ENCODE measurements around the gene TBXAS1. TPM values are rescaled to one million over a fixed set of nuclear protein-coding genes. Genes with fewer than 3 reads are reported as not detected.

TBXAS1 gene
- total RNA-seq, 1 experiment from 2014 or later, result 2.3 TPM

DNA sequence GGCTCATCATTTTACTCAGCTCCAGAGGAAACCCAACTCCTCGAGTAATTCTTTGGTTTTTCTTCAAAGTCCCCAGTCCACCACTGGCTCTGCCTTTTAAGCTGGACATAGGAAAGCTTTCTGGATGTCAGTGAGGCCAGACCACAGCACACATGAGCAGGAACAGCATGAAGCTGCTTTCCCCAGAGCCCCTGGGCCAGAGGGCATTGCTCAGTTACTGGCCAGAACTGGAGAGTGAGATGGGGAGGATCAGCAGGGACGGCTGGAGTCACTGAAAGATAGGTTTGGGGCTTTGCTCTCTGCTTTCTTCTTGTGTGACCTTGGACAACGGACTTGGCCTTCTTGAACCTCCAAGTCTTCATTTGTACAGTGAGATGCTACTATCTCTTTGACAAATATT is 190.5 kb downstream of the TBXAS1 start:
- H3K9me3 Mint-ChIP-seq, result no peaks in the 10 kb centered on the region
- DNase-seq (ENCODE audit: low spot score), result no peak
- no peak overlapping the region for H3K27ac Mint-ChIP-seq
- ATAC-seq, result no peak
- POLR2A ChIA-PET, result no interaction called here
- H3K4me1 Mint-ChIP-seq, result no peaks in the 10 kb centered on the region
- no peak for TF ChIP-seq MXD4 (CRISPR knock-in tag; IDR thresholded peaks at IDR 0.05; ENCODE audit: borderline replicate concordance)
- TF ChIP-seq, protein P1, sequence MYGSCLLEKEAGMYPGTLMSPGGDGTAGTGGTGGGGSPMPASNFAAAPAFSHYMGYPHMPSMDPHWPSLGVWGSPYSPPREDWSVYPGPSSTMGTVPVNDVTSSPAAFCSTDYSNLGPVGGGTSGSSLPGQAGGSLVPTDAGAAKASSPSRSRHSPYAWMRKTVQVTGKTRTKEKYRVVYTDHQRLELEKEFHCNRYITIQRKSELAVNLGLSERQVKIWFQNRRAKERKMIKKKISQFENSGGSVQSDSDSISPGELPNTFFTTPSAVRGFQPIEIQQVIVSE (CRISPR knock-in tag; IDR thresholded peaks at IDR 0.05; ENCODE audit: borderline replicate concordance), result no peak
- no peak for TF ChIP-seq JUN (CRISPR knock-in tag; IDR thresholded peaks at IDR 0.05)
- no peak for TF ChIP-seq FOXJ3 (CRISPR knock-in tag; IDR thresholded peaks at IDR 0.05; ENCODE audit: borderline replicate concordance)
- CTCF ChIA-PET, result interaction anchor here (1.2 kb wide), 1 partner anchor 14 kb away, joined by 5 read pairs; no protein-coding TSS in a partner anchor
- no peaks in the 10 kb centered on the region for H3K36me3 Mint-ChIP-seq
- no peak overlapping the region for H3K4me3 Mint-ChIP-seq
- H3K27me3 Mint-ChIP-seq (ENCODE audit: low read depth), result no peaks in the 10 kb centered on the region

DNA sequence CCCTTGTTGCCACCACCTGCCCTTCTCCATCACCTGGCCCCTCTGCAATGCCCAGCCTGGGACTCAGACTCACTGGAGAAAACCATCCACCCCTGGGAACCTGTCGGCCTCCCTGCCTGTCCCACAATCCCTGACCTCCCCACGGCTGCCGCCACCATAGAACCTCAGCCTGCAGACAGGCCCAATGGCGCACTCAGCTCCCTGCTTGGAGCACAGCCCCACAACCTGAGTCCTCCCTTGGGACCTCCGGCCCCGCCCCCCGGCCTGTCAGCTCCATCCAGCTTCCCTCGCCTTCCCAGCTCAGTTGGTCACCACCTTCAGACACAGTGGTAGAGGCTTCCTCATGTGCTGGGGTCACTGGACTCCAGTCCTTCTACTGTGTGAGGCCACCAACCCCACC is 192.5 kb downstream of the TBXAS1 start:
- Mint-ChIP-seq H3K27ac (no peak overlapping the region), H3K27me3 (ENCODE audit: low read depth) (no peaks in the 10 kb centered on the region), H3K4me3 (no peak overlapping the region), H3K4me1 (no peaks in the 10 kb centered on the region), H3K9me3 (no peaks in the 10 kb centered on the region), H3K36me3 (no peaks in the 10 kb centered on the region)
- TF ChIP-seq, protein P2, sequence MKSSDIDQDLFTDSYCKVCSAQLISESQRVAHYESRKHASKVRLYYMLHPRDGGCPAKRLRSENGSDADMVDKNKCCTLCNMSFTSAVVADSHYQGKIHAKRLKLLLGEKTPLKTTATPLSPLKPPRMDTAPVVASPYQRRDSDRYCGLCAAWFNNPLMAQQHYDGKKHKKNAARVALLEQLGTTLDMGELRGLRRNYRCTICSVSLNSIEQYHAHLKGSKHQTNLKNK (CRISPR knock-in tag; IDR thresholded peaks at IDR 0.05), result no peak
- ChIA-PET POLR2A (no interaction called here), CTCF (interaction anchor here (1.3 kb wide), 1 partner anchor 16 kb away, joined by 4 read pairs; no protein-coding TSS in a partner anchor)
- DNase-seq (ENCODE audit: low spot score) (no peak), ATAC-seq (no peak)

DNA sequence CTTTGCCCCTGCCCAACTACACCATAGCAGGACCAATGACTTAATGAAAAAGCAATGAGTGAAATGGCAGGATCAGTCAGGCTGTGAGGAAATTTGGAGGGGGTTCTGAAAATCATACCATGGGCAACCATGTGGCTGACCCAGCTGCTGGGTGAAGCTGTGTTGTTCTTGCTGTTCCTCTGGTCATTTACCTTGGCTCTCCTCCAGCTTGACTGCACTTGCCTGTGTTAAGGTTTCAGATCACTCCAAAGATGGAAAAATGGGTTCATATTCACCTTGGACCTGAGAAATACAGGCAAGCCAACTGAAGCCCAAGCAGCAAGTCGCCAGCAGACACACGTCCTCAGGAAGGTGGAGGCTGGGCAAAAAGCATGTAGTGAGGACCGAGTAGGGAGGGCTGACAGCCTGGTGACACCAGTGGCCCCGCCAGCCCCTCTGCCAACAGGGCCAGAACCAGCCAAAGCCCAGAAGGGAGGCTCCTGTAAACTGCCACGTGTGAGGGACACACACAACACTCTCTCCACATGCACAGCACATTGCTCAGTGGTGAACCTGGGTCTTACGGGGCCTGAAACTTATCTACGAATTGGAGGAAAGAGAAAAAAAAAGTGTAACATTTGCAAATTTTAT is 193.6 kb downstream of the TBXAS1 start:
- TF ChIP-seq, protein P3, sequence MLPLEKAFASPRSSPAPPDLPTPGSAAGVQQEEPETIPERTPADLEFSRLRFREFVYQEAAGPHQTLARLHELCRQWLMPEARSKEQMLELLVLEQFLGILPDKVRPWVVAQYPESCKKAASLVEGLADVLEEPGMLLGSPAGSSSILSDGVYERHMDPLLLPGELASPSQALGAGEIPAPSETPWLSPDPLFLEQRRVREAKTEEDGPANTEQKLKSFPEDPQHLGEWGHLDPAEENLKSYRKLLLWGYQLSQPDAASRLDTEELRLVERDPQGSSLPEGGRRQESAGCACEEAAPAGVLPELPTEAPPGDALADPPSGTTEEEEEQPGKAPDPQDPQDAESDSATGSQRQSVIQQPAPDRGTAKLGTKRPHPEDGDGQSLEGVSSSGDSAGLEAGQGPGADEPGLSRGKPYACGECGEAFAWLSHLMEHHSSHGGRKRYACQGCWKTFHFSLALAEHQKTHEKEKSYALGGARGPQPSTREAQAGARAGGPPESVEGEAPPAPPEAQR (CRISPR knock-in tag; IDR thresholded peaks at IDR 0.05), result no peak
- TF ChIP-seq ESRRA (CRISPR knock-in tag; IDR thresholded peaks at IDR 0.05; ENCODE audit: borderline replicate concordance) (no peak), NR2C2 (CRISPR knock-in tag; IDR thresholded peaks at IDR 0.05) (no peak), FOXP1 (CRISPR knock-in tag; IDR thresholded peaks at IDR 0.05; ENCODE audit: borderline replicate concordance) (no peak), HMGA2 (CRISPR knock-in tag; IDR thresholded peaks at IDR 0.05) (no peak), IRF2 (CRISPR knock-in tag; IDR thresholded peaks at IDR 0.05; ENCODE audit: borderline replicate concordance, low read depth) (no peak), TCF7 (CRISPR knock-in tag; IDR thresholded peaks at IDR 0.05; ENCODE audit: low read depth) (no peak), RELA (CRISPR knock-in tag; IDR thresholded peaks at IDR 0.05; ENCODE audit: borderline replicate concordance) (no peak), TEAD1 (CRISPR knock-in tag; IDR thresholded peaks at IDR 0.05) (no peak), ZNF416 (CRISPR knock-in tag; IDR thresholded peaks at IDR 0.05) (no peak), NFATC4 (CRISPR knock-in tag; IDR thresholded peaks at IDR 0.05) (no peak)
- TF ChIP-seq, protein P2 (CRISPR knock-in tag; IDR thresholded peaks at IDR 0.05), result no peak
- TF ChIP-seq, protein P4, sequence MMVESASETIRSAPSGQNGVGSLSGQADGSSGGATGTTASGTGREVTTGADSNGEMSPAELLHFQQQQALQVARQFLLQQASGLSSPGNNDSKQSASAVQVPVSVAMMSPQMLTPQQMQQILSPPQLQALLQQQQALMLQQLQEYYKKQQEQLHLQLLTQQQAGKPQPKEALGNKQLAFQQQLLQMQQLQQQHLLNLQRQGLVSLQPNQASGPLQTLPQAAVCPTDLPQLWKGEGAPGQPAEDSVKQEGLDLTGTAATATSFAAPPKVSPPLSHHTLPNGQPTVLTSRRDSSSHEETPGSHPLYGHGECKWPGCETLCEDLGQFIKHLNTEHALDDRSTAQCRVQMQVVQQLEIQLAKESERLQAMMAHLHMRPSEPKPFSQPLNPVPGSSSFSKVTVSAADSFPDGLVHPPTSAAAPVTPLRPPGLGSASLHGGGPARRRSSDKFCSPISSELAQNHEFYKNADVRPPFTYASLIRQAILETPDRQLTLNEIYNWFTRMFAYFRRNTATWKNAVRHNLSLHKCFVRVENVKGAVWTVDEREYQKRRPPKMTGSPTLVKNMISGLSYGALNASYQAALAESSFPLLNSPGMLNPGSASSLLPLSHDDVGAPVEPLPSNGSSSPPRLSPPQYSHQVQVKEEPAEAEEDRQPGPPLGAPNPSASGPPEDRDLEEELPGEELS (CRISPR knock-in tag; IDR thresholded peaks at IDR 0.05), result no peak
- TF ChIP-seq, protein P5, sequence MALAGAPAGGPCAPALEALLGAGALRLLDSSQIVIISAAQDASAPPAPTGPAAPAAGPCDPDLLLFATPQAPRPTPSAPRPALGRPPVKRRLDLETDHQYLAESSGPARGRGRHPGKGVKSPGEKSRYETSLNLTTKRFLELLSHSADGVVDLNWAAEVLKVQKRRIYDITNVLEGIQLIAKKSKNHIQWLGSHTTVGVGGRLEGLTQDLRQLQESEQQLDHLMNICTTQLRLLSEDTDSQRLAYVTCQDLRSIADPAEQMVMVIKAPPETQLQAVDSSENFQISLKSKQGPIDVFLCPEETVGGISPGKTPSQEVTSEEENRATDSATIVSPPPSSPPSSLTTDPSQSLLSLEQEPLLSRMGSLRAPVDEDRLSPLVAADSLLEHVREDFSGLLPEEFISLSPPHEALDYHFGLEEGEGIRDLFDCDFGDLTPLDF (CRISPR knock-in tag; IDR thresholded peaks at IDR 0.05), result no peak
- Mint-ChIP-seq H3K27me3 (ENCODE audit: low read depth) (no peaks in the 10 kb centered on the region), H3K4me1 (no peaks in the 10 kb centered on the region), H3K9me3 (no peaks in the 10 kb centered on the region), H3K36me3 (no peaks in the 10 kb centered on the region), H3K4me3 (no peak overlapping the region), H3K27ac (no peak overlapping the region)
- ATAC-seq (no peak), DNase-seq (ENCODE audit: low spot score) (no peak)
- CTCF ChIA-PET, result no interaction called here
- POLR2A ChIA-PET, result no interaction called here

Data from WTC11 (cell line).